Endodermal cell (in vitro differentiated cells): Measurements from ENCODE around the gene TMEM41B. TPM values are rescaled to one million over a fixed set of nuclear protein-coding genes. Genes with fewer than 3 reads are reported as not detected.
"Not testable (repeated sequence)": the region's sequence is repeated elsewhere in the genome, so short reads cannot be mapped to it uniquely, and the experiment has no call there.

ENCODE experiments used
- DNase-seq: peaks from one replicate; pipeline ENCODE4 v3.0.0-alpha.2; 2017
- H3K27ac ChIP-seq: 2 replicates; pipeline ENCODE4 v1.5.1; 2013; ENCODE audit warnings: mild to moderate bottlenecking, low read depth, low read length, moderate library complexity
- H3K27me3 ChIP-seq: 2 replicates; pipeline ENCODE4 v1.6.1; 2013; ENCODE audit warnings: mild to moderate bottlenecking, low read length, moderate library complexity; ENCODE audit not compliant: insufficient read depth, control insufficient read depth, poor library complexity, severe bottlenecking
- H3K36me3 ChIP-seq: 2 replicates; pipeline ENCODE4 v1.7.0; 2013; ENCODE audit warnings: mild to moderate bottlenecking, low read length, moderate library complexity; ENCODE audit not compliant: control insufficient read depth, insufficient read depth
- H3K4me1 ChIP-seq: one replicate; pipeline ENCODE4 v1.7.0; 2013; ENCODE audit warnings: low read length; ENCODE audit not compliant: control insufficient read depth, insufficient read depth
- H3K4me3 ChIP-seq: 2 replicates; pipeline ENCODE4 v1.5.1; 2013; ENCODE audit warnings: mild to moderate bottlenecking, low read length, moderate library complexity
- H3K9ac ChIP-seq: 2 replicates; pipeline ENCODE4 v1.6.1; 2013; ENCODE audit warnings: mild to moderate bottlenecking, low read length, moderate library complexity; ENCODE audit not compliant: poor library complexity, severe bottlenecking; ENCODE audit errors: extremely low read depth
- H3K9me3 ChIP-seq: 2 replicates; pipeline ENCODE4 v1.6.1; 2013; ENCODE audit warnings: mild to moderate bottlenecking, low read length, moderate library complexity; ENCODE audit not compliant: control insufficient read depth
- H3K27ac Mint-ChIP-seq: 2 replicates; pipeline ENCODE4 v1.8.0; 2020; ENCODE audit warnings: mixed read lengths
- H3K27me3 Mint-ChIP-seq: 2 replicates; pipeline ENCODE4 v1.8.0; 2021; ENCODE audit warnings: mild to moderate bottlenecking, mixed read lengths; ENCODE audit not compliant: insufficient read depth
- H3K36me3 Mint-ChIP-seq: 2 replicates; pipeline ENCODE4 v1.8.0; 2020; ENCODE audit warnings: low read depth, mixed read lengths
- H3K4me1 Mint-ChIP-seq: 2 replicates; pipeline ENCODE4 v1.8.0; 2020; ENCODE audit warnings: mixed read lengths
- H3K4me3 Mint-ChIP-seq: 2 replicates; pipeline ENCODE4 v1.8.0; 2020; ENCODE audit warnings: mild to moderate bottlenecking, moderate library complexity, mixed read lengths
- H3K9me3 Mint-ChIP-seq: 2 replicates; pipeline ENCODE4 v1.8.0; 2020; ENCODE audit warnings: mild to moderate bottlenecking, mixed read lengths
- WGBS, 2 experiments: methylation state at CpG; one replicate each; pipeline versions ENCODE4 v1.1.5 to v1.1.7; 2013; ENCODE audit warnings: missing lambda C conversion rate in 2 of 2, mixed read lengths in 1 of 2; ENCODE audit not compliant: insufficient coverage in 1 of 2, insufficient read length in 1 of 2; 5-methylcytosine and 5-hydroxymethylcytosine counted together
- total RNA-seq, 2 donors: library from RNA; stranded (reverse); fragmentation: NEBNext Ultra II Directional in 1 of 2; extraction: Animal tissue kit (Norgen Biotek cat#: 25700) in 1 of 2; gene quantifications; 2 replicates in 1 of 2; 3 replicates in 1 of 2; pipeline ENCODE4 v1.2.1, GENCODE V29; 2021
- TF ChIP-seq, protein P1 (sequence below): fragments of 200-600 bp; sonication (generic); conservative IDR thresholded peaks from 2 replicates; pipeline ENCODE4 v1.5.0; 2021; ENCODE audit warnings: antibody characterized with exemption, mild to moderate bottlenecking

TMEM41B gene
- total RNA-seq, 2 donors from 2014 or later: 67.8 to 68.0 TPM

GRCh38 chr11:9330387-9331384, 16.3 kb upstream of the TMEM41B start:
- Histone ChIP-seq H3K36me3 (no peaks in the 10 kb centered on the region), H3K27me3 (no peaks in the 10 kb centered on the region), H3K27ac (no peak overlapping the region), H3K4me3 (no peak overlapping the region), H3K9ac (no peak overlapping the region), H3K4me1 (no peaks in the 10 kb centered on the region), H3K9me3 (no peaks in the 10 kb centered on the region)
- Mint-ChIP-seq H3K27ac (no peak overlapping the region), H3K27me3 (no peaks in the 10 kb centered on the region), H3K4me1 (no peaks in the 10 kb centered on the region), H3K36me3 (no peaks in the 10 kb centered on the region), H3K9me3 (peaks cover 10% of the 10 kb centered on the region), H3K4me3 (no peak overlapping the region)
- TF ChIP-seq, protein P1, sequence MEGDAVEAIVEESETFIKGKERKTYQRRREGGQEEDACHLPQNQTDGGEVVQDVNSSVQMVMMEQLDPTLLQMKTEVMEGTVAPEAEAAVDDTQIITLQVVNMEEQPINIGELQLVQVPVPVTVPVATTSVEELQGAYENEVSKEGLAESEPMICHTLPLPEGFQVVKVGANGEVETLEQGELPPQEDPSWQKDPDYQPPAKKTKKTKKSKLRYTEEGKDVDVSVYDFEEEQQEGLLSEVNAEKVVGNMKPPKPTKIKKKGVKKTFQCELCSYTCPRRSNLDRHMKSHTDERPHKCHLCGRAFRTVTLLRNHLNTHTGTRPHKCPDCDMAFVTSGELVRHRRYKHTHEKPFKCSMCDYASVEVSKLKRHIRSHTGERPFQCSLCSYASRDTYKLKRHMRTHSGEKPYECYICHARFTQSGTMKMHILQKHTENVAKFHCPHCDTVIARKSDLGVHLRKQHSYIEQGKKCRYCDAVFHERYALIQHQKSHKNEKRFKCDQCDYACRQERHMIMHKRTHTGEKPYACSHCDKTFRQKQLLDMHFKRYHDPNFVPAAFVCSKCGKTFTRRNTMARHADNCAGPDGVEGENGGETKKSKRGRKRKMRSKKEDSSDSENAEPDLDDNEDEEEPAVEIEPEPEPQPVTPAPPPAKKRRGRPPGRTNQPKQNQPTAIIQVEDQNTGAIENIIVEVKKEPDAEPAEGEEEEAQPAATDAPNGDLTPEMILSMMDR: no peak
- 94 to 97% methylated on average over 5 to 10 of the region's 10 CpGs for WGBS, 2 experiments
- no peak for DNase-seq

DNA sequence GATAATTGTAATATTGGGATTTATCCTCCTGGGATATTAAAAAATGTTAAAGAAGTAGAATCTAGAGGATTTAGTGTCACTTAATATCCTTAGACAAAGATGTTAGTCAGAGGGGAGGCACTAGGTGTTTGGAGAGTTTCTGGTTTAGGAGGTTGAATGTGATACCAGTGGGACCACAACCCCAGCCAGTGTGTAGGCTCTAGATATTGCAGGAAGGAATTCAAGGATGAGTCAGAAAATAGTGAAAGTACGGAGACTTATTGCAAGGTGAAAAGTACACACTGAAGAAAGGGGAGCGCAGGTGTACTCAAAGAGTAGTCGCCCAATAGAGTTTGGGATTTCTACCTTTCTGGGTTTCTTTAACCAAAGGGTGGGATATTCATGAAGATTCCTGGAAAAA, 5.7 kb upstream of the TMEM41B start:
- H3K4me1 Mint-ChIP-seq: peaks cover 36% of the 10 kb centered on the region
- TF ChIP-seq, protein P1: no peak

GRCh38 chr11:9319377-9320001, 5.1 kb upstream of the TMEM41B start:
- not testable (repeated sequence) for H3K9me3 Mint-ChIP-seq, H3K36me3 Mint-ChIP-seq, H3K27me3 Mint-ChIP-seq, H3K9me3 ChIP-seq, H3K36me3 ChIP-seq, H3K27me3 ChIP-seq, H3K9ac ChIP-seq
- TF ChIP-seq, protein P1: peak; percentile 10
- Histone ChIP-seq H3K4me1 (peaks cover 14% of the 10 kb centered on the region), H3K27ac (peak overlapping the region; percentile 42), H3K4me3 (peak overlapping the region; percentile 32)
- peak; percentile 67 for DNase-seq
- WGBS, 2 experiments: 75 to 85% methylated on average over 1 to 4 of the region's 4 CpGs
- Mint-ChIP-seq H3K27ac (peak overlapping the region; percentile 93), H3K4me1 (peaks cover 39% of the 10 kb centered on the region), H3K4me3 (peak overlapping the region; percentile 40)

More for the DNA sequence above, 5.7 kb upstream of the TMEM41B start:
- Histone ChIP-seq H3K4me3 (peak overlapping the region; percentile 32), H3K27ac (no peak overlapping the region), H3K36me3 (no peaks in the 10 kb centered on the region), H3K27me3 (no peaks in the 10 kb centered on the region), H3K9ac (no peak overlapping the region), H3K9me3 (no peaks in the 10 kb centered on the region), H3K4me1 (peaks cover 14% of the 10 kb centered on the region)
- Mint-ChIP-seq H3K27ac (peak overlapping the region; percentile 6), H3K9me3 (no peaks in the 10 kb centered on the region), H3K27me3 (no peaks in the 10 kb centered on the region), H3K36me3 (no peaks in the 10 kb centered on the region), H3K4me3 (no peak overlapping the region)
- no peak for DNase-seq
- WGBS, 2 experiments: 96 to 97% methylated on average over 3 of the region's 3 CpGs

DNA sequence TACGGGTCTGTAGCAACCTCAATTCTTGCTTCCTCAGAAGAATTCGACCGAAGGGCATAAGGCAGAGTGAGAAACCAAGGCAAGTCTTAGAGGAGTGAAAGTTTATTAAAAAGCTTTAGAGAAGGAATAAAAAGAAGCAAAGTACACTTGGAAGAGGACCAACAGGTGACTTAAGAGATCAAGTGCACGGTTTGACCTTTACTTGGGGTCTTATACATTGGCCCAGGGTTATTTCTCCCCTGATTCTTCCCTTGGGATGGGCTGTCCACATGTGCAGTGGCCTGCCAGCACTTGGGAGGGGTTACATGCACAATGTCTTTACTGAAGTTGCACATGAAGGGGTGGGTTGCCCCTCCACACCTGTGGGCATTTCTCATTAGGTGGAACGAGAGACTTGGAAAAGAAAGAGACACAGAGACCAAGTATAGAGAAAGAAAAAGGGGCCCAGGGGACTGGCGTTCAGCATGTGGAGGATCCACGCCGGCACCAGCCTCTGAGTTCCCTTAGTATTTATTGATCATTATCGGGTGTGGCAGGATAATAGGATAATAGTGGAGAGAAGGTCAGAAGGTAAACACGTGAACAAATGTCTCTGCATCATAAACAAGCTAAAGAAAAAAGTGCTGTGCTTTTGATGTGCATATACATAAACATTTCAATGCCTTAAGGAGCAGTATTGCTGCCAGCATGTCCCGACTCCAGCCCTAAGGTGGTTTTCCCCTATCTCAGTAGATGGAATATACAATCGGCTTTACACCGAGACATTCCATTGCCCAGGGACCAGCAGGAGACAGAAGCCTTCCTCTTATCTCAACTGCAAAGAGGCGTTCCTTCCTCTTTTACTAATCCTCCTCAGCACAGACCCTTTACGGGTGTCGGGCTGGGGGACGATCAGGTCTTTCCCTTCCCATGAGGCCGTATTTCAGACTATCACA, 4.3 kb upstream of the TMEM41B start:
- H3K9ac ChIP-seq: peak overlapping the region; percentile 47
- not testable (repeated sequence) for H3K36me3 Mint-ChIP-seq, H3K27me3 ChIP-seq, H3K9me3 ChIP-seq, H3K36me3 ChIP-seq, H3K9me3 Mint-ChIP-seq, H3K27me3 Mint-ChIP-seq
- WGBS, 2 experiments: 35 to 71% methylated on average over 9 to 17 of the region's 18 CpGs
- peak overlapping the region; percentile 18 for H3K27ac ChIP-seq
- Mint-ChIP-seq H3K27ac (peak overlapping the region; percentile 93), H3K4me3 (peak overlapping the region; percentile 40), H3K4me1 (peaks cover 39% of the 10 kb centered on the region)
- peak overlapping the region; percentile 58 for H3K4me3 ChIP-seq
- H3K4me1 ChIP-seq: peaks cover 14% of the 10 kb centered on the region
- DNase-seq: peak; percentile 66
